Ishikawa (cell line): ENCODE measurements around the gene FN3KRP.

Source experiments
- CEBPB ChIP-seq: IDR thresholded peaks from 2 replicates; pipeline ENCODE4 v1.6.1; 2012
- CREB1 ChIP-seq: IDR thresholded peaks from 2 replicates; pipeline ENCODE4 v1.6.1; 2012; ENCODE audit warnings: low read depth
- EGR1 ChIP-seq: IDR thresholded peaks from 2 replicates; pipeline ENCODE4 v1.6.1; 2012
- EP300 ChIP-seq: IDR thresholded peaks from 2 replicates; pipeline ENCODE4 v1.6.1; 2012; ENCODE audit warnings: borderline replicate concordance
- FOXM1 ChIP-seq: IDR thresholded peaks from 2 replicates; pipeline ENCODE4 v1.6.1; 2012; ENCODE audit warnings: low read depth, borderline replicate concordance
- NFIC ChIP-seq: IDR thresholded peaks from 2 replicates; pipeline ENCODE4 v1.6.1; 2012
- RAD21 ChIP-seq: IDR thresholded peaks from 2 replicates; pipeline ENCODE4 v1.6.1; 2012; ENCODE audit warnings: low read depth
- TAF1 ChIP-seq: IDR thresholded peaks from 2 replicates; pipeline ENCODE4 v1.6.1; 2012; ENCODE audit warnings: low read depth, mild to moderate bottlenecking
- TCF12 ChIP-seq: IDR thresholded peaks from 2 replicates; pipeline ENCODE4 v1.6.1; 2012; ENCODE audit warnings: low read depth
- TEAD4 ChIP-seq: IDR thresholded peaks from 2 replicates; pipeline ENCODE4 v1.6.1; 2012
- YY1 ChIP-seq: IDR thresholded peaks from 2 replicates; pipeline ENCODE4 v1.6.1; 2012; ENCODE audit warnings: low read depth
- ZBTB7A ChIP-seq: IDR thresholded peaks from 2 replicates; pipeline ENCODE4 v1.6.1; 2012; ENCODE audit warnings: low read depth
- TF ChIP-seq, protein P1 (sequence below): IDR thresholded peaks from 2 replicates; pipeline ENCODE4 v1.6.1; 2012; ENCODE audit warnings: low read depth, mild to moderate bottlenecking
- TF ChIP-seq, protein P2 (sequence below): IDR thresholded peaks from 2 replicates; pipeline ENCODE4 v1.6.1; 2012
- TF ChIP-seq, protein P3 (sequence below): IDR thresholded peaks from 2 replicates; pipeline ENCODE4 v1.6.1; 2012

The FN3KRP gene

DNA sequence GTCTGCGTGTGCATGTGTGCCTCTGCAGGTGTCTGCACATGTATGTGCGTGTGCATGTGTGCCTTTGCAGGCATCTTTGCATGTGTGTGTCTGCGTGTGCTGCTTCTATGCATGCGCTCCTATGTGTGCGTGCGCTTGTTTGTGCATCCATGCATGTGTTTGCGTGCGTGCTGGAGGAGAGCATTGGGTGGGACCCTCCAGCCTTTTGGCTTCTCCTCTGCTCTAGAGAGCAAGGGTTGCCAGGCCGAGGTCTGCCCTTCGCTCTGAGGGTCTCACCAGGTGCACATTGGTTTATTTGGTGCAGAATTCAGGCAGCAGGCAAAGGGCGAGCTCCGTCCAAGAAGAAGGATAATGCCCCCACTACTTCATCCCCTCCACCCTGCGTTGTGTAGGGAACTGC, 17.0 kb upstream of the FN3KRP start:
- TF ChIP-seq, protein P1, sequence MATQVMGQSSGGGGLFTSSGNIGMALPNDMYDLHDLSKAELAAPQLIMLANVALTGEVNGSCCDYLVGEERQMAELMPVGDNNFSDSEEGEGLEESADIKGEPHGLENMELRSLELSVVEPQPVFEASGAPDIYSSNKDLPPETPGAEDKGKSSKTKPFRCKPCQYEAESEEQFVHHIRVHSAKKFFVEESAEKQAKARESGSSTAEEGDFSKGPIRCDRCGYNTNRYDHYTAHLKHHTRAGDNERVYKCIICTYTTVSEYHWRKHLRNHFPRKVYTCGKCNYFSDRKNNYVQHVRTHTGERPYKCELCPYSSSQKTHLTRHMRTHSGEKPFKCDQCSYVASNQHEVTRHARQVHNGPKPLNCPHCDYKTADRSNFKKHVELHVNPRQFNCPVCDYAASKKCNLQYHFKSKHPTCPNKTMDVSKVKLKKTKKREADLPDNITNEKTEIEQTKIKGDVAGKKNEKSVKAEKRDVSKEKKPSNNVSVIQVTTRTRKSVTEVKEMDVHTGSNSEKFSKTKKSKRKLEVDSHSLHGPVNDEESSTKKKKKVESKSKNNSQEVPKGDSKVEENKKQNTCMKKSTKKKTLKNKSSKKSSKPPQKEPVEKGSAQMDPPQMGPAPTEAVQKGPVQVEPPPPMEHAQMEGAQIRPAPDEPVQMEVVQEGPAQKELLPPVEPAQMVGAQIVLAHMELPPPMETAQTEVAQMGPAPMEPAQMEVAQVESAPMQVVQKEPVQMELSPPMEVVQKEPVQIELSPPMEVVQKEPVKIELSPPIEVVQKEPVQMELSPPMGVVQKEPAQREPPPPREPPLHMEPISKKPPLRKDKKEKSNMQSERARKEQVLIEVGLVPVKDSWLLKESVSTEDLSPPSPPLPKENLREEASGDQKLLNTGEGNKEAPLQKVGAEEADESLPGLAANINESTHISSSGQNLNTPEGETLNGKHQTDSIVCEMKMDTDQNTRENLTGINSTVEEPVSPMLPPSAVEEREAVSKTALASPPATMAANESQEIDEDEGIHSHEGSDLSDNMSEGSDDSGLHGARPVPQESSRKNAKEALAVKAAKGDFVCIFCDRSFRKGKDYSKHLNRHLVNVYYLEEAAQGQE: no peak
- TF ChIP-seq TCF12 (no peak), CREB1 (no peak), ZBTB7A (no peak), RAD21 (no peak), EGR1 (no peak), FOXM1 (no peak), TAF1 (no peak), EP300 (no peak), CEBPB (no peak), YY1 (no peak), TEAD4 (no peak)
- TF ChIP-seq, protein P2, sequence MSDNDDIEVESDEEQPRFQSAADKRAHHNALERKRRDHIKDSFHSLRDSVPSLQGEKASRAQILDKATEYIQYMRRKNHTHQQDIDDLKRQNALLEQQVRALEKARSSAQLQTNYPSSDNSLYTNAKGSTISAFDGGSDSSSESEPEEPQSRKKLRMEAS: no peak

DNA sequence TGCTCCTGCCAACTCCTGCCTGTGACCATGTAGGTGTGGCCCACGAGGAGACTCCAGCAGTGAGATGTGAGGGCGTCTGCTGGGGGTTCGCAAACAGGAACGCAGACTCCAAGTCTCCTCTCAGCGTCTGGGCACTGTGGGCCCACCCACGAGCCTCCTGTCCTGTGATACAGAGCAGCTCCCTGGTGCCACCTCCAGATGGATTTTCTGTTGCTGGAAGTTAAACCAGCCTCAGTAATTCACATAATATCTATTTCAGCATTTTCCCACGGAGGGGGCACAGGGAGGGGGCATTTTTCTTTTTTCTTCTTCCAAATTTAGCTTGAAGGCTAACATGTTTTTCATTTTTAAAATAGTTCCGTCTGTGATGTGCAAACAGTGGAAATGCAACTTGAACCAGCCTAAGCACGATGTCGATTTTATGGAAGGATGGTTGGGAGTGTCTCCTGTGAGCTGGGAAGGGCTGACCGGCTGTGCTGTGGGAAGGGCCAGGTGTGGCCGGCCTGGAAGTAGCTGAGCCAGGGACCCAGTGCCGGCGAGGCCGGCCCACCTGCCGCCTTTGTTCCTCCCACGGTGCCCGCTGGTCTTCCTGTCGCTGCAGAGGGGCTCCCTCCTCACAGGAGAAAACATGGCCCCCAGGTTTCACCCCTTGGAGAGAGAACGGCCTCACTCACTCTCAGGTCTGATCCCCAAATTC, 14.1 kb upstream of the FN3KRP start:
- TF ChIP-seq YY1 (no peak), EGR1 (no peak), FOXM1 (no peak), TCF12 (no peak), RAD21 (no peak), NFIC (no peak), EP300 (no peak), CREB1 (no peak), TAF1 (no peak), ZBTB7A (no peak), TEAD4 (no peak)
- TF ChIP-seq, protein P1: no peak
- TF ChIP-seq, protein P2: no peak
- TF ChIP-seq, protein P3, sequence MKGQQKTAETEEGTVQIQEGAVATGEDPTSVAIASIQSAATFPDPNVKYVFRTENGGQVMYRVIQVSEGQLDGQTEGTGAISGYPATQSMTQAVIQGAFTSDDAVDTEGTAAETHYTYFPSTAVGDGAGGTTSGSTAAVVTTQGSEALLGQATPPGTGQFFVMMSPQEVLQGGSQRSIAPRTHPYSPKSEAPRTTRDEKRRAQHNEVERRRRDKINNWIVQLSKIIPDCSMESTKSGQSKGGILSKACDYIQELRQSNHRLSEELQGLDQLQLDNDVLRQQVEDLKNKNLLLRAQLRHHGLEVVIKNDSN: no peak

DNA sequence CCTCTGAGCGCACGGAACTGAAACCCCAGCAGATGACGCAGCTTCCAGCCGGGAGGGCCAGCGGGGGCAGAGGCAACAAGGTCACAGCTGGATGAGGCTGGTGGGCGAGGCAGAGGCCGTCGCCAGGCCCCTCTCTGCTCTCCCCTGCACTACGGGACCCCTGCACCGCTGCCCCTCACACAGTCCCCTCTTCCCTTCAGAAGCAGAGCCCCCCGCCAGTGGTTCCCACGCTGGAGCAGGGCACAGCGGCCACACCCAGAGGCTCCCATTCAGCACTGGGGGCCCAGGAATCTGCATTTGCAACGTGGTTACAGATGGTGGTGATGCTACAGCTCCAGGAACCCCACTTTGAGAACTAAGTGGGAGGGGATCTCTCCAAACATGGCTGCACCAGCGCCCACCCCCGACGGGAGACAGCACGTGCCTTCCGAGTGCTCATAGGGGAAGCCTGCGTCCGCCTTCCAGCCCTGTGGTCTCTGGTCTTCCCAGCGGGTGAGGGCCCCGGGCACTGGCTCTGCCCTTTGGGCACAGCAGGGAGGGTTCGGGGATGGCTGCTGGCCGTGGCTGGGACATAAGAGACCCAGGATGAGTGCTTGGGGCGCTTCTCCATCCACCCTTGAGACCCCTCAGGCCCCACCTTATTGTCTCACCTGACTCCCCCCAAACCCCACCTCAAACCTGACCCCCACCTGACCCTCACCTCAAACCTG, 13.3 kb upstream of the FN3KRP start:
- TF ChIP-seq RAD21: no peak
- TF ChIP-seq ZBTB7A: no peak
- TF ChIP-seq, protein P1: no peak
- TF ChIP-seq CEBPB: no peak

DNA sequence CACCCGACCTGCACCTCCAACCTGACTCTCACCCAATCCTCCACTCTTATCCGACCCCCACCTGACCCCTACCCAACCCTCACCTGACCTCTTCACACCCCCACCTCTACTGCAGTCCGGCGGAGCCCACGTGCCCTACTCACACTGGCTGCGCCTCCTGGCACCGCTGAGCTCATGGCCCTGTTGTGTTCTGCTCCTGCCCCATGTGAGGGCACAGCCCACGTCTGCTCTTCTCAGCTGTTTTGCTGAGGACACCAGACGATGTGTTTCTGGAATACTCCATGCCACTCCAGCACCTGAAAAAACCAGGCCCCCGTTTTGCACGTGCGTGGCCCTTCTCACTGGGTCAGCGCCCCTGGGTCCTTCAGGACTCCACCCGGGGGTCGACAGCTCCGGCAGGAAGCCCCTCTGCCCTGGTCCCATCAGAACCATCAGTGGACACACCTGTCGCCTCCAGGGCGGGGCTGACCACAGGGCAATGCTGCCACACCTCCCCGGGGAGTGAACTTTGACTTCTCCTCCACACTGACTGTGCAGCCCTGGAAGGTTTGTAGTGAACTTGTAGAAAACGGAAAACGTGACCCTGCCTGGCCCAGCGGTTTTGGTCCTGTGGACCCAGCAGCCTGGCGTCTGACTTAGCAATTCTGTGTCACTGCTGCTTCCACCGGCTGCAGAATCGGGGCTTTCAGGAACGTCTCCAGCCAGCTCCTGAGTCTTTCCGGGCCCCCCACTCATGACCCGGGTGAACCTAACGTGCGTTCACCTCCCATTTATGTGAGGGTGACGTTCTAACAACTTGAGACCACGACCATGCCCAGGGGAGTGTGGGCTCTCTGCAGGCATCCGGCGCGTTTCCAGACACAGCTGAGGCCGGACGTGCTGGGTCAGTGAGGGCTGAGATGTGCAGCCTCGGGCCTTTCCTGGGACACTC, 12.3 kb upstream of the FN3KRP start:
- TF ChIP-seq ZBTB7A (no peak), CEBPB (no peak)
- TF ChIP-seq, protein P3: no peak
